Fibroblast of skin of scalp (primary cell): Measurements from ENCODE around the gene EFCAB6.
A peak's percentile ranks its signal among the peaks of the same experiment; 100 is the strongest.

ENCODE experiments used
- DNase-seq: peaks from one replicate; pipeline ENCODE4 v3.0.0-alpha.2; 2013

The EFCAB6 gene

GRCh38 chr22:43828998-43829782 lies 17.1 kb upstream of the EFCAB6 start:
- DNase-seq, result peak; percentile 65

GRCh38 chr22:43828725-43828997 lies 16.6 kb upstream of the EFCAB6 start:
- peak; percentile 46 for DNase-seq

GRCh38 chr22:43827926-43828724 lies 16.0 kb upstream of the EFCAB6 start:
- no peak for DNase-seq

- no peak for DNase-seq
Measured at GRCh38 chr22:43827003-43827735, 15.1 kb upstream of the EFCAB6 start.

- peak; percentile 81 for DNase-seq
Measured at GRCh38 chr22:43826142-43827002, 14.3 kb upstream of the EFCAB6 start.

GRCh38 chr22:43825651-43826050 lies 13.5 kb upstream of the EFCAB6 start:
- no peak for DNase-seq

- DNase-seq, result no peak
Measured at GRCh38 chr22:43824724-43825420, 12.8 kb upstream of the EFCAB6 start.

- DNase-seq, result no peak
Measured at GRCh38 chr22:43823911-43824665, 12.0 kb upstream of the EFCAB6 start.

GRCh38 chr22:43823353-43823908 lies 11.3 kb upstream of the EFCAB6 start:
- DNase-seq, result no peak

- no peak for DNase-seq
Measured at GRCh38 chr22:43821606-43822425, 9.7 kb upstream of the EFCAB6 start.

GRCh38 chr22:43820651-43821305 lies 8.7 kb upstream of the EFCAB6 start:
- DNase-seq, result no peak

GRCh38 chr22:43819931-43820640 lies 8.0 kb upstream of the EFCAB6 start:
- no peak for DNase-seq

GRCh38 chr22:43819421-43819921 lies 7.4 kb upstream of the EFCAB6 start:
- DNase-seq, result no peak

- no peak for DNase-seq
Measured at GRCh38 chr22:43818981-43819380, 6.9 kb upstream of the EFCAB6 start.

GRCh38 chr22:43817402-43817801 lies 5.3 kb upstream of the EFCAB6 start:
- DNase-seq, result no peak

- no peak for DNase-seq
Measured at GRCh38 chr22:43814264-43814663, 2.2 kb upstream of the EFCAB6 start.

- DNase-seq, result no peak
Measured at GRCh38 chr22:43812890-43813289, 785 bp upstream of the EFCAB6 start.

- DNase-seq, result no peak
Measured at GRCh38 chr22:43811777-43812148, 342 bp downstream of the EFCAB6 start.
